Lower leg skin (tissue), 3 donors: ENCODE measurements around the gene ARHGEF11.

ENCODE experiments used
- CTCF ChIP-seq, 3 donors: fragments of 450-650 bp; IDR thresholded peaks; one replicate each; pipeline ENCODE4 v1.5.1; 2016; ENCODE audit warnings: antibody characterized with exemption in 3 of 3, mild to moderate bottlenecking in 3 of 3, moderate library complexity in 2 of 3
- POLR2A ChIP-seq, 2 donors: fragments of 450-650 bp; IDR thresholded peaks; one replicate each; pipeline ENCODE4 v1.6.1; 2016 to 2017; ENCODE audit warnings: antibody characterized with exemption in 2 of 2, mild to moderate bottlenecking in 1 of 2, moderate library complexity in 1 of 2

DNA sequence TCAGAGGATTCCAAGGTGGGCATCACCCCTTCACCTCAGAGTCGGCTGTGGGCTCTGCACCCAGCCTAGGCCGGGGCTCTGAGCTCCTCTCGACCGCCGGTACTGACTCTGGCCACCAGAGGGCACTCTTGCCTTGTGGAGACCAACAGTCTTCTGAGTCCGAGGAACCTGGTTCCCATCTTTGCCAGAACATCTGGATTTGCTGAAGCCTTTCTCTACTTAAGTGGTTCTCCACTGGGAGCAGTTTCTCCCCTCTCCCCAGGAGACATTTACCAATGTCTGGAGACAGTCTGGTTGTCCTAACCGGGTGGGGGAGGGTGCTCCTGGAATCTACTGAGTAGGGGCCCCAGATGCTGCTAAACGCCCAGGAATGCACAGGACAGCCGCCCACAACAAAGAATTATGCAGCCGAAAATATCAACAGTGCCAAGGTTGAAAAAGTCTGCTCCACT is 44.7 kb upstream of the ARHGEF11 start:
- TF ChIP-seq CTCF (IDR thresholded peaks at IDR 0.05) (peak in 1 of 3 donors; percentile 74), POLR2A (IDR thresholded peaks at IDR 0.05) (no peak)
